K562 (cell line): Measurements from ENCODE around the gene AMFR. TPM values are rescaled to one million over a fixed set of nuclear protein-coding genes. Genes with fewer than 3 reads are reported as not detected.

Experiments
- ATAC-seq: fragments of 200-7000 bp; cut with Tn5 transposase; 3 replicates; pipeline ENCODE4 v1.9.1; 2020; ENCODE audit warnings: moderate library complexity
- BruUV-seq: library from RNA; stranded (reverse); fragments of 400-500 nt; replicated peaks from 2 replicates; lab custom pipeline; 2021; lab: Mats Ljungman, UMichigan
- CTCF ChIA-PET: fragments of 300-600 bp; formaldehyde crosslinking; extraction: SDS; loops from one replicate; lab custom pipeline; 2021; ENCODE audit warnings: low intra/inter-chr PET ratio; lab: Yijun Ruan, JAX
- POLR2A ChIA-PET: fragments of 300-600, 350-650 bp; sonication (Branson Sonifier 250); formaldehyde crosslinking; extraction: SDS; loops from one replicate; lab custom pipeline; 2021; ENCODE audit warnings: antibody characterized with exemption, inconsistent platforms; lab: Yijun Ruan, JAX
- DNase-seq, 4 experiments: peaks; one replicate each; pipeline versions ENCODE4 v3.0.0 to v3.0.0-alpha.2; 2011 to 2018; ENCODE audit warnings: low spot score in 3 of 4, mixed read lengths in 3 of 4; ENCODE audit errors: extremely low read depth in 1 of 4
- FAIRE-seq: peaks from 2 replicates; lab custom pipeline; 2011; peaks lifted over from hg19 to GRCh38; lab: Jason Lieb, UNC
- H2AFZ ChIP-seq: 2 replicates; pipeline ENCODE4 v1.6.0; 2011; ENCODE audit warnings: low read depth, low read length, control low read depth, inconsistent platforms
- H3K27ac ChIP-seq: fragments of 200-600 bp; 3 replicates; pipeline ENCODE4 v1.8.0; 2011; ENCODE audit warnings: low read depth, mild to moderate bottlenecking, control low read depth, inconsistent platforms, low read length, moderate library complexity, mixed read lengths; ENCODE audit errors: extremely low read depth
- H3K27me3 ChIP-seq, 2 experiments: fragments of 300-600 bp in 1 of 2; 2 replicates in 1 of 2; 3 replicates in 1 of 2; pipeline versions ENCODE4 v1.6.0 to v1.8.0; 2011; ENCODE audit warnings: inconsistent platforms in 2 of 2, low read length in 2 of 2, mild to moderate bottlenecking in 1 of 2, mixed read lengths in 1 of 2, moderate library complexity in 1 of 2; ENCODE audit not compliant: control insufficient read depth in 2 of 2, insufficient read depth in 2 of 2
- H3K36me3 ChIP-seq: fragments of 300-600 bp; 3 replicates; pipeline ENCODE4 v1.8.0; 2011; ENCODE audit warnings: mild to moderate bottlenecking, low read length, inconsistent platforms; ENCODE audit not compliant: control insufficient read depth, insufficient read depth
- H3K4me1 ChIP-seq, 2 experiments: fragments of 200-600 bp in 1 of 2; replicated peaks in 1 of 2; 2 replicates in 1 of 2; 3 replicates in 1 of 2; pipeline versions ENCODE4 v1.5.1 to v1.8.0; 2011; ENCODE audit warnings: inconsistent platforms in 2 of 2, low read length in 2 of 2, mild to moderate bottlenecking in 1 of 2, mixed read lengths in 1 of 2, moderate library complexity in 1 of 2; ENCODE audit not compliant: control insufficient read depth in 2 of 2, insufficient read depth in 2 of 2
- H3K4me2 ChIP-seq: 2 replicates; pipeline ENCODE4 v1.6.1; 2011; ENCODE audit warnings: low read length, control low read depth, inconsistent platforms, mixed read lengths; ENCODE audit not compliant: insufficient read depth
- H3K4me3 ChIP-seq: fragments of 200-600 bp; sonication (generic), shearing (Covaris generic); 2 replicates; pipeline ENCODE4 v1.5.1; 2016; ENCODE audit warnings: control low read depth, inconsistent platforms
- H3K79me2 ChIP-seq: fragments of 200-600 bp; 3 replicates; pipeline ENCODE4 v1.8.0; 2011; ENCODE audit warnings: low read length, inconsistent platforms; ENCODE audit not compliant: control insufficient read depth, insufficient read depth
- H3K9ac ChIP-seq, 2 experiments: 2 replicates each; pipeline versions ENCODE4 v1.6.0 to v1.6.1; 2011; ENCODE audit warnings: low read depth in 2 of 2, low read length in 2 of 2, control low read depth in 1 of 2, inconsistent platforms in 1 of 2, mild to moderate bottlenecking in 1 of 2, mixed read lengths in 1 of 2; ENCODE audit not compliant: insufficient read depth in 1 of 2
- H3K9me1 ChIP-seq: one replicate; pipeline ENCODE4 v1.6.0; 2011; ENCODE audit warnings: inconsistent platforms, mild to moderate bottlenecking, low read length, moderate library complexity; ENCODE audit not compliant: control insufficient read depth, insufficient read depth
- H3K9me3 ChIP-seq: replicated peaks from 2 replicates; pipeline ENCODE4 v1.5.1; 2011; ENCODE audit warnings: low read depth, low read length, inconsistent platforms; ENCODE audit not compliant: control insufficient read depth, insufficient read depth
- H4K20me1 ChIP-seq: replicated peaks from 2 replicates; pipeline ENCODE4 v1.6.1; 2011; ENCODE audit warnings: low read length, inconsistent platforms, mixed read lengths; ENCODE audit not compliant: control insufficient read depth, insufficient read depth
- CBX3 ChIP-seq, 2 experiments: IDR thresholded peaks; 1 replicate in 1 of 2; 2 replicates in 1 of 2; pipeline ENCODE4 v1.6.1; 2012; ENCODE audit warnings: inconsistent platforms in 2 of 2, low read length in 2 of 2, borderline replicate concordance in 1 of 2, control low read depth in 1 of 2
- CREM ChIP-seq: IDR thresholded peaks from 2 replicates; pipeline ENCODE4 v1.6.1; 2014; ENCODE audit warnings: antibody characterized with exemption, low read depth
- CUX1 ChIP-seq: fragments of 200-800 bp; sonication (Bioruptor generic); IDR thresholded peaks from 2 replicates; pipeline ENCODE4 v1.6.1; 2016; ENCODE audit warnings: missing genetic modification characterization, missing compliant biosample characterization
- DNMT1 ChIP-seq: fragments of 450-650 bp; IDR thresholded peaks from 2 replicates; pipeline ENCODE4 v1.6.1; 2016; ENCODE audit warnings: antibody characterized with exemption, mild to moderate bottlenecking
- DPF2 ChIP-seq: fragments of 450-650 bp; IDR thresholded peaks from 2 replicates; pipeline ENCODE4 v1.6.1; 2016
- L3MBTL2 ChIP-seq: fragments of 450-650 bp; IDR thresholded peaks from 2 replicates; pipeline ENCODE4 v1.6.1; 2016; ENCODE audit warnings: mild to moderate bottlenecking, moderate library complexity
- MEF2D ChIP-seq: conservative IDR thresholded peaks from 2 replicates; pipeline ENCODE4 v1.6.1; 2016; ENCODE audit warnings: low read depth, missing genetic modification characterization, missing compliant biosample characterization
- POLR2H ChIP-seq: IDR thresholded peaks from 2 replicates; pipeline ENCODE4 v1.6.1; 2016; ENCODE audit warnings: missing genetic modification characterization, low read depth, mild to moderate bottlenecking, control low read depth, missing compliant biosample characterization, moderate library complexity
- POLR3G ChIP-seq: IDR thresholded peaks from 2 replicates; pipeline ENCODE4 v1.6.1; 2011; ENCODE audit not compliant: insufficient read length, insufficient replicate concordance; ENCODE audit errors: extremely low read depth
- PTBP1 ChIP-seq: fragments of 200-400 bp; formaldehyde crosslinking; IDR thresholded peaks from 2 replicates; pipeline ENCODE4 v1.6.1; 2017; ENCODE audit warnings: low read depth, low read length
- RBM14 ChIP-seq: fragments of 200-400 bp; formaldehyde crosslinking; IDR thresholded peaks from 2 replicates; pipeline ENCODE4 v1.6.1; 2018; ENCODE audit warnings: low read depth, mild to moderate bottlenecking, low read length, moderate library complexity, borderline replicate concordance; ENCODE audit not compliant: insufficient read depth
- SUPT5H ChIP-seq: fragments of 450-650 bp; IDR thresholded peaks from 2 replicates; pipeline ENCODE4 v1.6.1; 2016
- ZNF232 ChIP-seq: sonication (generic); formaldehyde crosslinking; IDR thresholded peaks from 2 replicates; pipeline ENCODE4 v1.8.0; 2022; ENCODE audit warnings: mild to moderate bottlenecking, missing genetic modification reagents
- ZNF668 ChIP-seq: fragments of 250-450 bp; sonication (Bioruptor Pico); IDR thresholded peaks from 2 replicates; pipeline ENCODE4 v1.8.0; 2022; ENCODE audit warnings: mild to moderate bottlenecking, inconsistent platforms
- ZNF707 ChIP-seq: fragments of 250-450 bp; sonication (Bioruptor Pico); conservative IDR thresholded peaks from 2 replicates; pipeline ENCODE4 v1.8.0; 2022; ENCODE audit warnings: inconsistent platforms, mild to moderate bottlenecking, moderate library complexity
- ZNF740 ChIP-seq, 3 experiments: fragments of 200-800 bp in 1 of 3; sonication (Bioruptor generic) in 1 of 3; sonication (generic) in 1 of 3; formaldehyde crosslinking in 1 of 3; IDR thresholded peaks; 2 replicates each; pipeline versions ENCODE4 v1.6.1 to v1.8.0; 2016 to 2022; ENCODE audit warnings: mild to moderate bottlenecking in 2 of 3, missing compliant biosample characterization in 2 of 3, missing genetic modification characterization in 2 of 3, missing genetic modification reagents in 1 of 3
- ZNF76 ChIP-seq: fragments of 250-450 bp; sonication (Bioruptor Pico); IDR thresholded peaks from 2 replicates; pipeline ENCODE4 v1.4.0; 2020; ENCODE audit warnings: mild to moderate bottlenecking, moderate library complexity, borderline replicate concordance
- ZNF766 ChIP-seq: fragments of 200-800 bp; sonication (Bioruptor generic); conservative IDR thresholded peaks from 2 replicates; pipeline ENCODE4 v1.6.1; 2016; ENCODE audit warnings: missing genetic modification characterization, missing compliant biosample characterization
- WGBS: fragments of 100-300 bp; shearing (Covaris generic); methylation state at CpG from one replicate; pipeline ENCODE4 v1.1.6; 2016; ENCODE audit warnings: low coverage, mixed read lengths; ENCODE audit not compliant: insufficient coverage; ENCODE audit errors: missing lambda C conversion rate; 5-methylcytosine and 5-hydroxymethylcytosine counted together
- in situ Hi-C: fragments of 300-500 bp; cut with MboI; formaldehyde crosslinking; loops from 4 replicates; pipeline ENCODE4 v1.15.0; 2018; ENCODE audit warnings: inconsistent platforms, mixed read lengths
- intact Hi-C: fragments of 100-400 bp; cut with micrococcal nuclease; formaldehyde crosslinking; loops from 2 replicates; pipeline ENCODE4 v1.14.2; 2022
- polyA plus RNA-seq, 8 experiments: library from polyadenylated mRNA; depleted of rRNA in 4 of 8; stranded (reverse) in 5 of 8; unstranded in 3 of 8; fragments of >200 nt; fragmentation: Nextera tagmentation in 2 of 8; fragmentation: Illumina TruSeq in 1 of 8; extraction: Ambion mirVana in 2 of 8; extraction: Trizol in 1 of 8; gene quantifications; 2 replicates each; pipeline versions ENCODE4 v1.2.1 to v1.2.3, GENCODE V29; 2011 to 2014; ENCODE audit warnings: inconsistent platforms in 1 of 8, missing spikeins in 1 of 8
- total RNA-seq, 7 experiments: library from RNA; depleted of rRNA in 6 of 7; stranded (reverse); fragments of >200 nt in 6 of 7; fragmentation: Illumina TruSeq in 2 of 7; extraction: Trizol in 2 of 7; gene quantifications; 2 replicates each; pipeline versions ENCODE4 v1.2.1 to v1.2.3, GENCODE V29; 2011 to 2021; ENCODE audit warnings: low replicate concordance in 1 of 7

The AMFR gene
- total and polyA plus RNA-seq, 9 of the 15 experiments (the other 6 are each of a cell fraction or from before 2014, with no cell fraction given) = 15.6 to 113 (median 58.4) TPM

- FAIRE-seq = no peak
- TF ChIP-seq ZNF740 (CRISPR knock-in tag; IDR thresholded peaks at IDR 0.05) (no peak), ZNF740 (tag; IDR thresholded peaks at IDR 0.05) (no peak), ZNF668 (CRISPR knock-in tag) (no peak), PTBP1 (no peak), CBX3 (IDR thresholded peaks at IDR 0.05; ENCODE audit: borderline replicate concordance in 1 of 2, low read length in 2 of 2) (no peak), CUX1 (CRISPR knock-in tag) (no peak), ZNF76 (CRISPR knock-in tag) (no peak), POLR3G (no peak), DNMT1 (no peak), SUPT5H (no peak), ZNF232 (CRISPR knock-in tag) (no peak), DPF2 (no peak), MEF2D (no peak), CREM (no peak), POLR2H (tag) (no peak), ZNF766 (no peak), L3MBTL2 (no peak), RBM14 (no peak), ZNF707 (no peak)
- no peaks in the 10 kb centered on the region for H3K27me3 ChIP-seq
- no peak overlapping the region for H2AFZ ChIP-seq
- no peaks in the 10 kb centered on the region for H3K9me3 ChIP-seq
- ATAC-seq = no peak
- peaks cover 0 to 1% of the 10 kb centered on the region in 2 experiments; a peak in 3 of 5 replicates for H3K4me1 ChIP-seq
- peaks cover 71% of the 10 kb centered on the region for H3K36me3 ChIP-seq
- H3K79me2 ChIP-seq = peaks cover 5% of the 10 kb centered on the region
- H3K27ac ChIP-seq = no peak overlapping the region
- H3K9me1 ChIP-seq = no peaks in the 10 kb centered on the region
- BruUV-seq = no TSS peak
- H3K4me3 ChIP-seq = no peak overlapping the region
- DNase-seq = no peak
- in situ Hi-C loops = no loop called here
- intact Hi-C loops = no loop called here
- no peaks in the 10 kb centered on the region for H4K20me1 ChIP-seq
- no peak overlapping the region for H3K9ac ChIP-seq
- POLR2A ChIA-PET = no interaction called here
- no peak overlapping the region for H3K4me2 ChIP-seq
- WGBS = 91% methylated on average over 6 of the region's 6 CpGs
- CTCF ChIA-PET = no interaction called here
Observed at GRCh38 chr16:56367764-56368163, 57.6 kb downstream of the AMFR start.
